Stimulated activated CD8-positive, alpha-beta memory T cell treated with anti-CD3 and anti-CD28 coated beads, Interleukin-7, amount 100 ng/mL, for 4 hours (primary cell): ENCODE measurements around the gene DNAJC25.
A peak's percentile ranks its signal among the peaks of the same experiment; 100 is the strongest.
"Not testable (repeated sequence)": the region's sequence is repeated elsewhere in the genome, so short reads cannot be mapped to it uniquely, and the experiment has no call there.

Experiments used
- DNase-seq, 2 donors: peaks; one replicate each; pipeline ENCODE4 v3.0.0-alpha.2; 2020; ENCODE audit warnings: low read depth in 2 of 2

Gene DNAJC25

DNA sequence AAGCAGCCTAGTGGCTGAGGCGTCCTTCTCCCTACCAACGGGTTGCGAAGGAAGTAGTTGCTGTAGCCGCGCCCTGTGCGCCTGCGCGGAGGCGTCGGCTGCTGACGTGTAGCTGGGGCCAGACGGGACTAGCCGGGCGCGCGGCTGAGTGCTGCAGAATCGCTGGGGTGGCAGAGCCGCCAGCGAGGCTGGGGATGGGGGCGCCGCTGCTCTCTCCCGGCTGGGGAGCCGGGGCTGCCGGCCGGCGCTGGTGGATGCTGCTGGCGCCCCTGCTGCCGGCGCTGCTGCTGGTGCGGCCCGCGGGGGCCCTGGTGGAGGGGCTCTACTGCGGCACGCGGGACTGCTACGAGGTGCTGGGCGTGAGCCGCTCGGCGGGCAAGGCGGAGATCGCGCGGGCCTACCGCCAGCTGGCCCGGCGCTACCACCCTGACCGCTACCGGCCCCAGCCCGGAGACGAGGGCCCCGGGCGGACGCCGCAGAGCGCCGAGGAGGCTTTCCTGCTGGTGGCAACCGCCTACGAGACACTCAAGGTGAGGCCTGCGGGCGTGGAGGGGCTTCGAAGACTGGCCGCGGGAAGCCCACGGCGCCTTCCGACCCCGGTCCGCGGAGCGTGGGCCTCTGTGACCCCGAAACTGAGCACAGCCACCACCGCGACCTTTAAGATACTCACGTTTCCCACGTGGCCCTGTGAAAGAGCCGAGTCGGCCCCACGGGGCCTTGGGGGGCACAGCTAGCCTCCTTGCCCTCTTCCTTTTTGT lies at the start of gene DNAJC25:
DNAJC25 (plus strand) TSS at position 121 of the 758 bp plus-strand sequence; CDS start at position 195, 74 bp downstream.
- peak; percentile 95 to 96 for DNase-seq

GRCh38 chr9:111582888-111583287 lies 48.2 kb upstream of the DNAJC25 start:
- no peak for DNase-seq

DNA sequence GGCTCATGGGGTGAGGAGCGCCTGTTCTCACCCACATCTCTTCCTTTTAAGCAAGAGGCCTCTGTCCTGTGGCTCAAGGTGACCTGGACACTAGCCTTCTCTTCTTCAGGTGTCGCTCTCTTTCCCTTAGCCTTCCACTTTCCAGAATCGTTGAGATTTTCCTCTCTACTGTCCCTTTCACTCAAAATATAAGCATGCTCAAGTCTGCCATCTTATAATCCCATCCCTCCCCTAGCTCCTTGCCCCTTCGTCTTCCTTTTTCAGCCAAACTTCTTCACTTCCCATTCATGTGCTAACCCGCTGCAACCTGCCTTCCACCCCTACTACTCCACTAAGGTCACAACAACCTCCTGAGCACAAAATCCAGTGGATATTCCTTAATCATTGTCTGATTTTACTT lies 44.8 kb upstream of the DNAJC25 start:
- no peak for DNase-seq

DNA sequence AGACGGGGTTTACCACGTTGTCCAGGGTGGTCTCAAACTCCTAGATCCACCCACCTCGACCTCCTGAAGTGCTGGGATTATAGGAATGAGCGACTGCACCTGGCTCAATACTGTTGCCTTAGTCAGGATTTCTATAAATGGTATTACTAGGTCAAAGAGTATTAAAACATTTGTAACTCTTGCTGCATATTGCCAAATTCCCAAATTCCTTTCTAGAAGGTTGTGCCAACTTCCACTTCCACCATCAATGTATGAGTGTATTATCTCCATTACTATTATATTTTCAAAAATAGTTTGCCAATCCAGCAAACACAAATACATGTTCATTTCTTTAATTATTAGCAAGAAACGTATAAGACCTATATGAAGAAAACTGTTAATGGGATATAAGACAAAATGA lies 42.3 kb upstream of the DNAJC25 start:
- DNase-seq, result no peak

DNA sequence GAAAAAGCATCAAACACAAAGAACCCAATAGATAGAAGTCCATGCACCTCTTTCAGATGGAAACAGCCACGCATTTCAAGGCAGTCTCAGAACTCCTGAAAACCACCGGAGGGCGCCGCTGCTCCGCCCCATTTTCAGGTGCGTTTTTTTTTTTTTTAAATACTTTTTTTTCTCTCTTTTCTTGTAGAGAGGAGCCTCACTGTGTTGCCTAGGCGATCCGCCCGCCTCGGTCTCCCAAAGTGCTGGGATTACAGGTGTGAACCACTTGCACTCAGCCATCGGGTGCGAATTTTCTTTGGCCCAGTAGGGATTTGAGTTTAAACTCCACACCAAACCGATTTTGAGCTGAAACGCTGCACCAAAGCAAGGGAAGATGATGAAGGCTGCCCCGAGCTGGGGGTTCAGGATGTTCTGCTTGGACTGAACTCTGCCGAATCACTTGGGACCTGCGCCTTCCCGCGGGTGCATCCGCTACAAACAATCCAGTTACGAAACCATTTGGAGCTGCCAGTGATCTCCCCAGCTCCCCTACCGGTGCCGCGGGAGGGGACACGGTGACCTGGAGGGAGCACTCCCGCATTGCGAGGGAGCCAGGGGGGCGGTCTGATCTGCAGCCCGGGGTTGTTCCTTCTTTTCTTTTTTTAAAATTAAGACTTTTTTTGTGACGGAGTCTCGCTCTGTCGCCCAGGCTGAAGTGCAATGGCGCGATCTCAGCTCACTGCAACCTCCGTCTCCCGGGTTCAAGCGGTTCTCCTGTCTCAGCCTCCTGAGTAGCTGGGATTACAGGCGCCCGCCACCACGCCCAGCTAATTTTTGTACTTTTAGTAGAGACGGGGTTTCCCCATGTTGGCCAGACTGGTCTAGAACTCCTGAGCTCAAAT lies 33.0 kb upstream of the DNAJC25 start:
- peak in 1 of 2 donors; percentile 33 for DNase-seq

DNA sequence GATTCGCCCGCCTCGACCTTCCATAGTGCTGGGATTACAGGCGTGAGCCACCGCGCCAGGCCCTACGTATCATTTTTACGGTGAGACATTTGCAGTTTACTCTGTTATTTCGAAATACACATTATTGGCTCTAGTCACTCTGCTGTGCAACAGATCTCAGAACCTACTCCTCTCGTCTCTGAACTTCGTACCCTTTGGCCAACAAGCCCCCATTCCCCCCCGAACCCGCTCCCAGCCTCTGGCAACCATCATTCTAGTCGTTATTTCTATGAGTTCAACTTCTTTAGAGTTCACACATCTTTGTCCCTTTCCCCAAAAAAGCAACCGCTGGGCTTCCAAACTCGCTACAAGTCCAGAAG lies 32.4 kb upstream of the DNAJC25 start:
- DNase-seq, result no peak

GRCh38 chr9:111599092-111599954 lies 31.8 kb upstream of the DNAJC25 start, which contains the start of gene PTGR1:
Gene PTGR1 (minus strand): TSS chr9:111599647. CDS start chr9:111597422, 2,225 bp downstream.
- DNase-seq, result no peak

DNA sequence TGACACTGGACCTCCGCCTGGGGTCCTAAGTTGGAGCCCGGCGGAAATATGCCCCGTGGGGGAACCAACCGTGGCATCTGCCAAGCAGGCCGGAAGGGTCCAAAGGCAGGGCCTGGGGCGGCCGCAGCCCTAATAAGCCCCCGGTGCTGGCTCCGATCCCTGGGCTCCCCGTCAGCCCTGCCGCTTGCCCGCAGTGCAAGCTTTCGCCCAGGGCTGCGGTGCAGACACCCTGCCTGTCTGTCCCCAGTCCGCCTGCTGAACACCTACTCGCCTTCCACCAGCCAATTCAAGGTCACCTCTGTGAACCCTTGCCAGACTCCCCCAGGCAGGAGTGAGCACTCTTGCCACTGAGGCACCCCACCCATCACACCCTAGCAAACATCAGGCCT lies 31.2 kb upstream of the DNAJC25 start:
- DNase-seq, result no peak

DNA sequence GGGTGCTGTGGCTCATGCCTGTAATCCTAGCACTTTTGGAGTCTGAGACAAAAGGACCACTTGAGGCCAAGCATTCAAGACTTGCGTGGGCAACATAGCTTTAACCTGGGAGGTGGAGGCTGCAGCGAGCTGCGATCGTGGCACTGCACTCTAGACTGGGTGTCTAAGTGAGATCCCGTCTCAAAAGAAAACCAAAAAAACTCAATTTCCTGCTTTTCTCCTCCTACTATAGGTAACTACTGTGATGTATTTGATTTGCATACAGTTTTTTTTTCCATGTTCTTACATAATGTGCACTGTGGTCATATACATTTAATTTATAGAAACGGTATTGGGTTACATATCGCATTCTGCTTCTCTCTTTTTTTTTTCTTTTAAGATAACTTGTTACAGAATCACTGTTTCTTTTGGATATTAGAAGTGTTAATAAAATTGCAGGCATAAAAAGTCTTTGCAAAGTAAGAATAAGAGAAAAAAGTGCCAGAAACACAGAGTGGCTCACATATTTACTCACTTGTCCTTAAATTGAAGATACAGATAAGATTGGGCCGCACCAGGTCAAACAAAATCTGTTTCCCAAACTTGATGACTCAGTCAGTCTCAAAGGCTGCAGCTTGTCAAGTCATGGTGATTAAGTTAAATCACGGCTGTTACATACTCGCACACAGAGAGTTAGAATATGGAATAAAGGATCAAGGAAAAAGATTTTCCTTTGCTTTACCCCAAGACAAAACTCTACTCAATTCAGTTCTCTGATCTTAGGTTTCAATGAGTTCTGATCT lies 29.7 kb upstream of the DNAJC25 start:
- DNase-seq, result no peak

DNA sequence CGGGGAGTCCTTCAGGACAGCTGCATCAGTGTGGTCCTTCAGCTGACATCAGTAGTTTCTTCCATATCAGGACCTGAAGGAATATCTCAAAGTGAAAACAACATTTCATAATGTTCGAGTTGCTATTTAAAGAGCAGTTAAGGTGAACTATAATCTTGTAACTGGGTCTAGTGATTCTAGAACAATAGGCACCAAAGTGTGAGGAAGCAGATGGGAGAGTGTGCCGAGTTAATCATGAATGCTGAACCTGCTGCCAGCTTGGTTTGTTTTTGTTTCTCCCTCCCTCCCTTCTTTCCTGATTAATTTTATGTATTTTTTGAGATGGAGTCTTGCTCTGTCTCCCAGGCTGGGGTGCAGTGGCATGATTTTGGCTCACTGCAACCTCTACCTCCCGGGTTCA lies 28.1 kb upstream of the DNAJC25 start:
- DNase-seq, result no peak

GRCh38 chr9:111604054-111604615 lies 27.0 kb upstream of the DNAJC25 start:
- DNase-seq, result no peak

DNA sequence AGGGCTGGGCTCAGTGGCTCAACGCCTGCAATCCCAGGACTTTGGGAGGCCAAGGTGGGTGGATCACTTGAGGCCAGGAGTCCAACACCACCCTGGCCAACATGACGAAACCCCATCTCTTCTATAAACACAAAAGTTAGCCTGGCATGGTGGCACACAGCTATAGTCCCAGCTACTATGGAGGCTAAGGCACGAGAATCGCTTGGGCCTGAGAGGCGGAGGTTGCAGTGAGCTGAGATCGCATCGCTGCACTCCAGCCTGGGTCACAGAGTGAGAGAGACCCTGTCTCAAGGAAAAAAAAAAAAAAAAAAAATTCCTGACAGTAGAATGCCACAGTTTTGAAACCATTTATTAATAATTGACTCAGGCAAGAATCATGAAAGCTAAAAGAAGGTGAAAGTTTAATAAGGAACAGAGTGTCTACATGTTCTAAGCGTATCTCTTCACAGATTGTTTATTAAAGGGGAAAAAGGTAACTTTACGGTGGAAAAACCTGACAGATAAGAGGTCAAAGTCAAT lies 26.0 kb upstream of the DNAJC25 start:
- no peak for DNase-seq

GRCh38 chr9:111610149-111610548 lies 21.0 kb upstream of the DNAJC25 start:
- no peak for DNase-seq

- no peak for DNase-seq
Measured at GRCh38 chr9:111610845-111611244, 20.3 kb upstream of the DNAJC25 start.

GRCh38 chr9:111613436-111614040 lies 17.6 kb upstream of the DNAJC25 start:
- DNase-seq, result no peak

GRCh38 chr9:111615928-111616327 lies 15.2 kb upstream of the DNAJC25 start:
- no peak for DNase-seq

DNA sequence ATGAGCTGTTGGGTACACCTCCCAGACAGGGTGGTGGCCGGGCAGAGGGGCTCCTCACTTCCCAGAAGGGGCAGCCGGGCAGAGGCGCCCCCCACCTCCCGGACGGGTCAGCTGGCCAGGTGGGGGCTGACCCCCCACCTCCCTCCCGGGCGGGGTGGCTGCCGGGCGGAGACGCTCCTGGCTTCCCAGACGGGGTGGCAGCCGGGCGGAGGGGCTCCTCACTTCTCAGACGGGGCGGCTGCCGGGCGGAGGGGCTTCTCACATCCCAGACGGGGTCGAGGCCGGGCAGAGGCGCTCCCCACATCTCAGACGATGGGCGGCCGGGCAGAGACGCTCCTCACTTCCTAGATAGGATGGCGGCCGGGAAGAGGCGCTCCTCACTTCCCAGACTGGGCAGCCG lies 13.8 kb upstream of the DNAJC25 start:
- not testable (repeated sequence) for DNase-seq

GRCh38 chr9:111621895-111622480 lies 9.1 kb upstream of the DNAJC25 start:
- no peak for DNase-seq

- DNase-seq, result no peak
Measured at GRCh38 chr9:111622626-111623025, 8.5 kb upstream of the DNAJC25 start.
